Ovary (tissue), 3 donors: Measurements from ENCODE around the gene TTLL9.

Experiments used
- CTCF ChIP-seq, 3 donors: fragments of 450-650 bp in 2 of 3; fragments of 200-600 bp in 1 of 3; IDR thresholded peaks; one replicate each; pipeline versions ENCODE4 v1.5.1 to v1.8.0; 2016 to 2022; ENCODE audit warnings: antibody characterized with exemption in 3 of 3, mild to moderate bottlenecking in 1 of 3
- EP300 ChIP-seq: sonication (generic); formaldehyde crosslinking; IDR thresholded peaks from one replicate; pipeline ENCODE4 v1.6.1; 2017; ENCODE audit warnings: antibody characterized with exemption
- donor health status: DM: no; HTN: no; CAD: no.

- no peak for TF ChIP-seq CTCF (IDR thresholded peaks at IDR 0.05)
- TF ChIP-seq EP300: no peak
These were observed 109.4 kb downstream of the TTLL9 start for GRCh38 chr20:31979713-31980426.
